Muscle layer of duodenum (tissue), 2 donors: Measurements from ENCODE around the gene ASXL2.
"Not testable (repeated sequence)": the region's sequence is repeated elsewhere in the genome, so short reads cannot be mapped to it uniquely, and the experiment has no call there.

ENCODE experiments used
- H3K27ac ChIP-seq: one replicate; pipeline ENCODE4 v1.7.0; 2013; ENCODE audit warnings: mild to moderate bottlenecking, low read length
- H3K27me3 ChIP-seq: one replicate; pipeline ENCODE4 v1.7.0; 2013; ENCODE audit warnings: low read depth, mild to moderate bottlenecking, control low read depth, low read length
- H3K36me3 ChIP-seq, 2 donors: one replicate each; pipeline ENCODE4 v1.7.0; 2013; ENCODE audit warnings: low read length in 2 of 2, control low read depth in 1 of 2, mild to moderate bottlenecking in 1 of 2; ENCODE audit not compliant: insufficient read depth in 2 of 2, control insufficient read depth in 1 of 2
- H3K4me1 ChIP-seq, 2 donors: one replicate each; pipeline ENCODE4 v1.7.0; 2013; ENCODE audit warnings: low read length in 2 of 2, mild to moderate bottlenecking in 2 of 2, control low read depth in 1 of 2, moderate library complexity in 1 of 2; ENCODE audit not compliant: insufficient read depth in 2 of 2, control insufficient read depth in 1 of 2
- H3K4me3 ChIP-seq, 2 donors: one replicate each; pipeline ENCODE4 v1.7.0; 2013; ENCODE audit warnings: low read length in 2 of 2, low read depth in 1 of 2, mild to moderate bottlenecking in 1 of 2
- H3K9me3 ChIP-seq, 2 donors: one replicate each; pipeline ENCODE4 v1.7.0; 2013; ENCODE audit warnings: low read length in 2 of 2, control low read depth in 1 of 2, mild to moderate bottlenecking in 1 of 2; ENCODE audit not compliant: control insufficient read depth in 1 of 2
- donor health status: healthy.

Gene ASXL2

GRCh38 chr2:25878361-25879132 lies at the start of gene ASXL2:
ASXL2 (minus strand) TSS chr2:25878487; CDS start chr2:25878222, 265 bp downstream.
- H3K36me3 ChIP-seq = no peaks in the 10 kb centered on the region
- peak within 1 kb of the TSS; percentile 92 for H3K27ac ChIP-seq
- peaks cover 12 to 17% of the 10 kb centered on the region in 2 donors for H3K4me1 ChIP-seq
- no peaks in the 10 kb centered on the region for H3K9me3 ChIP-seq
- H3K27me3 ChIP-seq = no peaks in the 10 kb centered on the region
- H3K4me3 ChIP-seq = peak within 1 kb of the TSS; percentile 86 to 99

DNA sequence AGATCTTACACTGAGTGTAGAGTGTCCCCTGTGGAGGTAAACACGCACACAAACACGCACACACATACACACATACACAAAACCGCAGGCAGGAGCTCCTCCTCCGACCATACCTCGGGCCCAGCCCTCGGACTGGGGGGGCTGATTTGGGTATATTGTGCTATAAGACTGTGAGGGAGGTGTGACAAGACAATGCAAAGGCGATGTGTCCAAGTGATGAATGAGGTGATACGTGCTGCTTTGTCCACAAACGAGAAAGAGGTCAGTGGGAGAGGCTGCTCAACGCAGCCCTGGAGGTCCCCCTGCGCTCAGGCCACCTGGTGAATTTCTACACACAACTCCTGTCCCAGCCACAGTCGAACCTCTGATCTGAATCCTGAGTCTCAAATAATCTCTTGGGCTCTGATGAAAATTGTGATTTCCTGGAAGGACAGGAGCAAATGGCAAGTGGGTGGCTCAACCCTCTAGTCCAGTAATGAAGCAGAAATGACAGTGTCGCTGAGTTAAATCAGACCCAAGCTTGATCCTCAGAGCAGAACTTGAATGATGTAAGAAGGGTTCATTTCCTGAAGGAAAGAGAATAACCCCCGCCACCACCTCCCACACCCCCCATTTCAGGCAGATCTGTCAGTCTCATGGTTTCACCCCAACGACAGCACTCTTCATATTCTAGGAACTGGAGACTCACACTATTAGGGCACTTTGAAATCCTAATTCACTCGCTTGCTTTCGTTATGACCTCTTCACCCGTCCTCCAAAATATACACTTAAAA lies 48.9 kb upstream of the ASXL2 start:
- Histone ChIP-seq H3K27me3 (no peaks in the 10 kb centered on the region), H3K36me3 (peaks cover 0 to 23% of the 10 kb centered on the region in 2 donors), H3K4me3 (no peak overlapping the region), H3K9me3 (no peaks in the 10 kb centered on the region), H3K27ac (no peak overlapping the region), H3K4me1 (no peaks in the 10 kb centered on the region)

GRCh38 chr2:25922501-25922900 lies 44.2 kb upstream of the ASXL2 start:
- Histone ChIP-seq H3K27ac (no peak overlapping the region), H3K36me3 (peaks cover 0 to 7% of the 10 kb centered on the region in 2 donors), H3K9me3 (no peaks in the 10 kb centered on the region), H3K4me3 (no peak overlapping the region), H3K4me1 (no peaks in the 10 kb centered on the region), H3K27me3 (no peaks in the 10 kb centered on the region)

GRCh38 chr2:25920786-25921415 lies 42.6 kb upstream of the ASXL2 start:
- Histone ChIP-seq H3K9me3 (no peaks in the 10 kb centered on the region), H3K4me3 (no peak overlapping the region), H3K27ac (no peak overlapping the region), H3K4me1 (no peaks in the 10 kb centered on the region), H3K27me3 (no peaks in the 10 kb centered on the region), H3K36me3 (no peaks in the 10 kb centered on the region)

- Histone ChIP-seq H3K27ac (no peak overlapping the region), H3K9me3 (no peaks in the 10 kb centered on the region), H3K36me3 (no peaks in the 10 kb centered on the region), H3K27me3 (no peaks in the 10 kb centered on the region), H3K4me1 (no peaks in the 10 kb centered on the region), H3K4me3 (no peak overlapping the region)
These were observed 42.0 kb upstream of the ASXL2 start for GRCh38 chr2:25920336-25920735.

DNA sequence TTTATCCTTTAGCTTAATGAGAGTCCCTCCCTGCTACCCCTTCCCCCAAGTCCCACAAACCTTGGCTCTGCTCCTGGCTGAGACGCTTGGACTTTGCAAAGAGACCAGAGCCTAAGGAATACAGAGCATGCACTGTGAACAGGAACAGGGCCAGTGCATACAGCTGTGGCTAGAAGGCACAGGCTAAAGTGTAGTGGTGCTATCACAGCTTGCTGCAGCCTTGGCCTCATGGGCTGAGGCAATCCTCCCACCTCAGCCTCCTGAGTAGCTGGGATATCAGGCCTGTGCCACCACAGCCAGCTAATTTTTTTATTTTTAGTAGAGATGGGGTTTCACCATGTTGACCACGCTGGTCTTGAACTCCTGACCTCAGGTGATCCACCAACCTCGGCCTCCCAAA lies 39.5 kb upstream of the ASXL2 start:
- no peaks in the 10 kb centered on the region for H3K36me3 ChIP-seq
- no peaks in the 10 kb centered on the region for H3K9me3 ChIP-seq
- H3K4me3 ChIP-seq = no peak overlapping the region
- no peak overlapping the region for H3K27ac ChIP-seq
- H3K27me3 ChIP-seq = no peaks in the 10 kb centered on the region
- no peaks in the 10 kb centered on the region for H3K4me1 ChIP-seq

DNA sequence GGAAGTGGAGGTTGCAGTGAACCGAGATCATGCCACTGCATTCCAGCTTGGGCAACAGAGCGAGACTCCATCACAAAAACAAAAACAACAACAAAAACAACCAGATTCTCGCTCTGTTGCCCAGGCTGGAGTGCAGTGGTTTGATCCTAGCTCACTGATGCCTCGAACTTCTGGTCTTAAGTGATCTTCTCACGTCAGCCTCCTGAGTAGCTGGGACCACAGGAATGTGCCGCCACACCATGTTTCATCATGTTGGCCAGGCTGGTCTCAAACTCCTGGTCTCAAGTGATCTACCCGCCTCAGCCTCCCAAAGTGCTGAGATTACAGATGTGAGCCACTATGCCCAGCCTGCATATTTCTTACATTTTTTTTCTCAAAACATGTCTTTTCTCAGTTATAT lies 39.1 kb upstream of the ASXL2 start:
- not testable (repeated sequence) for H3K36me3 ChIP-seq, H3K27ac ChIP-seq, H3K9me3 ChIP-seq, H3K4me1 ChIP-seq, H3K27me3 ChIP-seq, H3K4me3 ChIP-seq

- H3K4me3 ChIP-seq, H3K27ac ChIP-seq, H3K27me3 ChIP-seq, H3K9me3 ChIP-seq, H3K36me3 ChIP-seq, H3K4me1 ChIP-seq: not testable (repeated sequence)
These were observed 37.9 kb upstream of the ASXL2 start for GRCh38 chr2:25915944-25916772.

DNA sequence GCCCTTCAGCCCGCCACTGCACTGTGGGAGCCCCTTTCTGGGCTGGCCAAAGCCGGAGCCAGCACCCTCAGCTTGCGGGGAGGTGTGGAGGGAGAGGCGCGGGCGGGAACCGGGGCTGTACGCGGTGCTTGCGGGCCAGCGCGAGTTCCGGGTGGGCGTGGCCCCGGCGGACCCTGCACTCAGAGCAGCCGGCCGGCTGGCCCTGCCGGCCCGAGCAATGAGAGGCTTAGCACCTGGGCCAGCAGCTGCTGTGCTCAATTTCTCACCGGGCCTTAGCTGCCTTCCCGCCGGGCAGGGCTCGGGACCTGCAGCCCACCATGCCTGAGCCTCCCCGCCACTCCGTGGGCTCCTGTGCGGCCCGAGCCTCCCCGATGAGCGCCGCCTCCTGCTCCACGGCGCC lies 37.1 kb upstream of the ASXL2 start:
- H3K4me1 ChIP-seq, H3K4me3 ChIP-seq, H3K9me3 ChIP-seq, H3K36me3 ChIP-seq, H3K27ac ChIP-seq, H3K27me3 ChIP-seq: not testable (repeated sequence)

GRCh38 chr2:25913696-25913973 lies 35.3 kb upstream of the ASXL2 start:
- not testable (repeated sequence) for H3K9me3 ChIP-seq, H3K4me3 ChIP-seq, H3K4me1 ChIP-seq, H3K36me3 ChIP-seq, H3K27ac ChIP-seq, H3K27me3 ChIP-seq
